Stimulated activated CD8-positive, alpha-beta memory T cell treated with anti-CD3 and anti-CD28 coated beads, Interleukin-7, amount 100 ng/mL, for 24 hours (primary cell): ENCODE results near the gene SLC46A3.
"Not testable (repeated sequence)": the region's sequence is repeated elsewhere in the genome, so short reads cannot be mapped to it uniquely, and the experiment has no call there.

Experiments used
- DNase-seq: peaks from one replicate; pipeline ENCODE4 v3.0.0-alpha.2; 2020; ENCODE audit warnings: low read depth

SLC46A3 gene

DNA sequence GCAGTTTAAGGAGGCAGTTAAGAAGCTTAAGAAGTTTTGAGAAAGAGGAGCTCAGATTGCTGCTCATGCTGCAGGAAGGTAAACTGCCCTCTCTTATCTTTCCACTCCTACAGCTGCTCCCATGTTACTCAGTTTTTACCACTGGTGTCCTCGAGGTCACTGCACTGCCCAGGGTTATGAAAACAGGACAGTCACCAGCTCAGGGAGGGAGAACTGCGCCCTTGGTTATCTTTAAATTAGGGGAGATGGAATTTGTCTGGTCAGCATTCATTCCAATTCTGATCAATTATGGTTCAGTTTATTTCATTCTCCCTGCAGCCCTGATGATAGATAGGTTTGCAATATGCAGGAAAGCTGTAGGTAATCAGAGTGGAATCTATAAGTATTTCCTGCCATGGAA is 10.8 kb upstream of the SLC46A3 start:
- no peak for DNase-seq

DNA sequence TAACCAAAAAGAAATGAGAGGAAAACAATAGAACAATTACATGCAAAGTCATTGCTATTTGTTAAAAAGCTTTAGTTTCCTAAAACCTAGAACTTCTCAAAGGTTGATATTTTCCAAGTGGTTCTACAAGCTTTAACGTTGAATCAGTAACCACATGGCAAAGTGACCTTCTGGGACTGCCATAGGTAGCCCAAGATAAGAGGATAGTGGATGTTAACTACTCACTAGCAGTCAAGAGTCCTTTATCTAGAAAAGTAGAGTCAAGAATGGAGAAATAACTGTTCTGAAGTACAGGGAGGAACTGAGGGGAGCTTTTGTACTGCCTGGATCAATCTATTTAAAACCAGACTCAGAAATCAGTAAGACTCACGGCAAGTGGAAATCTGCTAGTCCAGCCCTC is 9.9 kb upstream of the SLC46A3 start:
- DNase-seq, result no peak

DNA sequence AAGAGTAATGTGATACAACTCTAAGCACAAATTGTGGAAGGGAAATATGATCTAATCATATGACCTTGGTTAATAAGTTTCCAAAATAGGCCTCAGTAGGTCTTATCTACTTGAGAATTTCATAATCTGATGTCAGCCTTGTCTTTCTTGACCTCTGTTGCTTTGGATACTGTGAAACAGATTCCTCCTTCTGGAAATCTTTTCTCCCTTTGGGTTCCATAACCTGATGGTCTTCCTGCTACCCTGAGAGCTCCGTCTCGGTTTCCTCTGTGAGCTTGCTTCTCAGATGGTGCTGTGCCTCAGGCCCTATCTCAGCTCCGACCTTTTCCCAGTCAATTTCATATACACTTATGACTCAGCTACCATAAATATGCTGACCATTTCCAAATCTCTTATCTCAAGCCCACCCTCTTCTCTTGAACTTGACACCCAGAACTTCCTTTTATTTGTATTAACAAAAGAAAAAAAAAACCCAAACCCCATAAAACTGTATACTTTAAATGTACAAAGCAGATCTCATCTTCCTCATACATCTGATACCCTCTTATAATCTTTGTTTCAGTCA is 6.4 kb upstream of the SLC46A3 start:
- no peak for DNase-seq

DNA sequence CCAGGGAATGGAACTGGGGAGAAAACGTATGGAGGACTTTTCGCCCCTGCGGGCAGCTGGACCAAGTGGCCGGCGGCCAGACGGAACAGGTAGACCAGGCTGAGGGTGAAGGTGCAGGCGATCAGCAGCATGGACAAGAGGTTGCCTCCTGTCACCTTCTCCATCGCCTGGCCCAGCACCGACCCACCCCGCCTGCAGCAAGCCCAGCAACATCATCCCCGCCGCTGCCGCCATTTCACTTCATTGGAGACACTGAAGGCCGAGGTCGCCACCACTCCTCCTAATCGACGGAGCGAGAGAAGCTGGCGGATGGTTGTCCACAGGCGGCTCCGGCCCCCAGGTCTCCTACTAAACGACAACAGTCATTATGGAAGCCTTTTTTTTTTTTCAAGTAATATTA is 5.0 kb upstream of the SLC46A3 start:
- no peak for DNase-seq

GRCh38 chr13:28719227-28720055 is 671 bp upstream of the SLC46A3 start:
- no peak for DNase-seq

DNA sequence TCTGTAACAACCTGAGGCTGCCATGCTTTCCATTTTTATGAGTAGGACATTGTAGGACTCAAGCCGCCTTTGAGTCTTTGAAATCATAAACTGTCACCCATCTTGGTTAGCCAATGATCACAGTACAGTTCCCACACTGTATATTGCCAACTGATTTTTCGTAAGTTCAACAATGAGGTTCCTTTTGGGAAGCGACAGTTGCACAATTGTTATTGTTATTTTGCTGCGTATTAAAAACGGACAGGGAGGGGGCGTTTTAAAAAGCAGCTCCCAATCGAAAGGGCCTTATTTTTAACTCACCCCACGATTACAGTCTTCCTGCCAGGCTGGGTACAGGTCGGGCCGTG is 601 bp downstream of the SLC46A3 start:
- DNase-seq, result no peak

- no peak for DNase-seq
These were observed 1.6 kb downstream of the SLC46A3 start for GRCh38 chr13:28717170-28717569.

DNA sequence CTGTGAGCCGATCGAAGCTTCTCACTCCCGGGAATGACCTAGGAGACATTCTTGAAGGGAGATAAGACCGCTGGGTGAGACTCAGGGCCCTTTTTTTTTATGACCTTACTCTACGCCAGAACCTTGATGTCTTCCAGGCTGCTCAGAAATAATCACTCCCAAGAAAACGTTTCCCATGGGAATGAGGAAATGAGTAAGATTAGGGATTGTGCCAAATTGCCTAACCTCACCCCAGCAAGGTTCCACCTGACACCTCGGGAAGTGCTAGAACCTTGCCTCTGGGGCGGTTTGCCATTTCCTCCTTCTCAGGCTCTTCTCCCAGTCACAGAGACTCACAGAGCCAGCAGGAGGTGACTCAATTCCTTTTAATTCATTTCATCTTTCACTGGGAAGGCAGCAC is 2.3 kb downstream of the SLC46A3 start:
- no peak for DNase-seq

DNA sequence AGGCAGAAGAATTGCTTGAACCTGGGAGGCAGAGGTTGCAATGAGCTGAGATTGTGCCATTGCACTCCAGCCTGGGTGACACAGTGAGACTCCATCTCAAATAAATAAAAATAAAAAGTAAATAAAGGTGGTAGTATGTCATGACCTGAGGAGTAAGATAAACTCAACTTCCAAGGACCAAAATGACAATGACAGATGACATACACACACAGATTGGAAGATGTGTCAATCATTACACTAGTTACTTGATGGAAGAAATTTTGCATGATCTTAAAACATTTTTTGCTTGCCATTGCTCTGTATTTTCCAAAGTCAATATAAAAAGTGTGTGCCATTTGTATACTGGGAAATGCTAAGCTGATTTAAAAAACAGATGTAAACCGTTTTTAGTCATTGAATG is 4.1 kb downstream of the SLC46A3 start:
- no peak for DNase-seq

- DNase-seq, result no peak
These were observed 8.6 kb downstream of the SLC46A3 start for GRCh38 chr13:28710161-28710560.

DNA sequence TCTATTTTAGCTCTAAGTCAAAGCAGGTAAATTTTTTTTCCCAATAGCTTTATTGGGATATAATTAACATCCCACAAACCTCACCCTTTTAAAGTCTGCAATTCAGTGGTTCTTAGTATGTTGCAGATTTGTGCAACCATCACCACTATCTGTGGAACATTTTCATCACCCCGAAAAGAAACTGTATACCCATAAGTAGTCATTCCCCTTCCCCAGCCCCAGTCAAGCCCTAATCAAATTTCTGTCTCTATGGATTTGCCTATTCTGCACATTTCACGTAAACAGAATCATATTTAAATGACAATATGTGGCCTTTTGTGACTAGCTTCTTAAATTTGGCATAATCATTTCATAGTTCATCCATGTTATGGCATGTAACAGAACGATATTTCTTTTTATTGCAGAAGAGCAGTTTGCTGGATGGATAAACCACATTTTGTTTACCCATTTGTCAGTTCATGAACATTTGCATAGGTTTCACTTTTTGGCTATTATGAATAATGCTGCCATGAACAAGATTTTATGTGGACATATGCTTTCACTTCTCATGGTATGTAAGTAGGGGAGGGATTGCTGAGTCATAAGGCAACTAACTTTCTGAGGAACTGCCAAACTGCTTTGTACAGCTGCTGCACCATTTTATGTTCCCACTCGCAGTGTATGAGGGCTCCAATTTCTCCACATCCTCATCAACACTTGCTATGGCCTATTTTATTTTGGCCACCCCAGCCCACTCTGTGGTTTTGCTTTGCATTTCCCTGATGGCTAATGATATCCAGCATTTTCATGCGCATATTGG is 10.9 kb downstream of the SLC46A3 start:
- no peak for DNase-seq

- no peak for DNase-seq
These were observed 13.2 kb downstream of the SLC46A3 start for GRCh38 chr13:28705461-28706083.

DNA sequence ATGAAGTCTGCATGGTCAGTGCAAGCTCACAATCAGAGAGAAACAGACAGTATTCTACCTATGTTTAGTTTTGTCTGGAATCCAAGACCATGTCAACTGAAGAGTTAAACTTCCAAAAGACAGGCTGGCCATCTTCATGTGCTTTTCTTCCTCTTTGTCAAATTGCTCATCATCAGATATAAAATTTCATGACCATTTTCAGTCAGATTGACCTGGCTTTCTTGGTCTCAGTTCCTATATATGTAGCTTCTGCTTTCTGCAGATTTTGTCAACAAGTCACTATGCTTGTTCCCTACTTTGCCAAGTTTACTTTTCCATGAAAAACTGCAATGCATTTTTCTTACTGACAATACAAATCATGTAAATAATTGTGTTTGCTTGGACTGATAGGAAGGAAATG is 13.9 kb downstream of the SLC46A3 start:
- DNase-seq, result no peak

DNA sequence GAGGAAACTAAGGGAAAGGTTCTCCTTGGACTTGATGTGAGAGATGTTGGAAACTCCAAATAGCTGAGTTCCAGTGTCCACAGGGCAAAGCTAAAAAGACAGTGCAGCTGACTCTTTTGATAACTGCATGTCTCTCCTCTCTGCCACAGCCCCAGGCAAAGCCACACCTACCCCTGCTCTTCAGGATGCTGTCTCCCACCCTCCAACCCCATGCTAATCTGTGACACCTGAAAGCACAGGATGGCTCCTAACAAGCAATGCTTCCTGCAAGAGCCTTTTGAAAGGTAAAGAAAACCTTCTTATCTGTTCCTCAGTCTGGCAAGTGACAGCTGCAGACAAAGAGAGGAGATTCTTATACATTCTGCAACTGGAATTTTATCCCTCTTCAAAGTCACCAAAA is 14.5 kb downstream of the SLC46A3 start:
- DNase-seq, result no peak

- DNase-seq, result no peak
These were observed 19.5 kb downstream of the SLC46A3 start for GRCh38 chr13:28699246-28699645.

DNA sequence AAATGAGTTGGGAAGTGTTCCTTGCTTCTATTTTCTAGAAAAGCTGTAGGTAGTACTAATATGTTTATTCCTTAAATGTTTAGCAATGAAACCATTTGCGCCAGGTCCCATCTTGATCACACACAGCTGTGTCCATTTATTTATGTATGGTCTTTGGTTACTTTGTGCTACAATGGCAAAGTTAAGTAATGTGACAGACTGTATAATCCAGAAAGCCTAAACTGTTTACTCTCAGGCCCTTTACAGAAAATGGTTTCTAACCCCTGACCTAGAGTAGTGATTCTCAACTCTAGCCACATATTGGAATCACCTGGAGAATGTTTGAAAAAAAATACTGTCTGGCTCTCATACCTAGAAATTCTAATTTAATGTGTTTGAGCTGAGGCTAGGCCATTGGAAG is 21.3 kb downstream of the SLC46A3 start:
- no peak for DNase-seq

DNA sequence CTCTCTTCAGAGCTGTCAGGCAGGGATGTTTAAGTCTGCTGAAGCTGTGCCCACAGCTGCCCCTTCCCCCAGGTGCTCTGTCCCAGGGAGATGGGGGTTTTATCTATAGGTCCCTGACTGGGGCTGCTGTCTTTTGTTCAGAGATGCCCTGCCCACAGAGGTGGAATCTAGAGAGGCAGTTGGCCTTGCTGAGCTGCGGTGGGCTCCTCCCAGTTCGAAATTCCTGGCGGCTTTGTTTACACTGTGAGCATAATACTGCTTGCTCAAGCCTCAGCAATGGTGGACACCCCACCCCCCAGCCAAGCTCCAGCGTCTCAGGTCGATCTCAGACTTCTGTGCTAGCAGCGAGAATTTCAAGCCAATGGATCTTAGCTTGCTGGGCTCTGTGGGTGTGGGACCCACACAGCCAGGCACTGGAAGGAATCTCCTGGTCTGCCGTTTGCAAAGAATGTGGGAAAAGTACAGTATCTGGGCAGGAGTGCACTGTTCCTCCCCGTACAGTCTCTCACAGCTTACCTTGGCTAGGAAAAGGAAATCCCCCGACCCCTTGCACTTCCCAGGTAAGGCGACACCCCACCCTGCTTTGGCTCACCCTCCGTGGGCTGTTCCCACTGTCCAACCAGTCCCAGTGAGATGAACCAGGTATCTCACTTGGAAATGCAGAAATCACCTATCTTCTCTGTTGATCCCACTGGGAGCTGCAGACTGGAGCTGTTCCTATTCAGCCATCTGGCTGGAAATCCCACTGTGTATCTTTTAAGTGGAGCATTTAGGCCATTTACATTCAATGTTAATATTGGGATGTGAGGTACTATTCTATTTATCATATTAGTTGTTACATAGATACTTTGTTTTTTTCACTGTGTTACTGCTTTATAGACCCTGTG is 24.9 kb downstream of the SLC46A3 start:
- DNase-seq, result not testable (repeated sequence)

DNA sequence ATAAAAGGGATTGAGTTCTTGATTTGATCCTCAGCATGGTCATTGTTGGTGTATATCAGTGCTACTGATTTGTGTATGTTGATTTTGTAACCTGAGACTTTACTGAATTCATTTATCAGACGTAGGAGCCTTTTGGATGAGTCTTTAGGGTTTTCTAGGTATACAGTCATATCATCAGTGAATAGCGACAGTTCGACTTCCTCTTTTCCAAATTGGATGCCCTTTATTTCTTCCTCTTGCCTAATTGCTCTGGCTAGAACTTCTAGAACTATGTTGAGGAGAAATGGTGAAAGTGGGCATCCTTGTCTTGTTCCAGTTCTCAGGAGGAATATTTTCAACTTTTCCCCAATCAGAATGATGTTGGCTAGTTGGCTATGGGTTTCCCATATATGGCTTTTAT is 32.9 kb downstream of the SLC46A3 start:
- no peak for DNase-seq

GRCh38 chr13:28685114-28685513 is 33.7 kb downstream of the SLC46A3 start:
- no peak for DNase-seq

DNA sequence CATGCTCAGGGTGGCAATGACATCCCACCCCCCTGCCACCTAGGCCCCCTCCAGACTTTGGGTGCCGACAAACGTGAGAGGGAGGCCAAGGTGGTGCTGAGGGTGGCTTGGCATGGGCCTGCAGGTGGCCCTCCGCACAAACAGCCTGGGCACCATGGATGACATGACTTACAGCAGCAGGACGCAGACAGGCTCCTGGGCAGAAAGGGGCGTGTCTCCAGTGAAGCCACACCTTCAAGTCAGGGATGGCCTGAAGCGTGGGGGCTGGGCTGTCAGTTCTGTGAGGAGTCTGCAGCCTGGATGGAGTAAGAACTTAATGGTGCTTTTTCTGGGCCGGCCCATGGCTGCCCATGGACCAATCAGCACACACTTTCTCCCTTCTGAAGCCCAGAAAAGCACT is 34.5 kb downstream of the SLC46A3 start:
- DNase-seq, result no peak

GRCh38 chr13:28683169-28683568 is 35.6 kb downstream of the SLC46A3 start:
- not testable (repeated sequence) for DNase-seq

GRCh38 chr13:28680541-28680940 is 38.2 kb downstream of the SLC46A3 start:
- DNase-seq, result no peak
